Measurements from ENCODE around the gene PRSS16. TPM values are rescaled to one million over a fixed set of nuclear protein-coding genes. Genes with fewer than 3 reads are reported as not detected.
"Not testable (repeated sequence)": the region's sequence is repeated elsewhere in the genome, so short reads cannot be mapped to it uniquely, and the experiment has no call there.

PRSS16 gene
- polyA plus RNA-seq, 1 experiment = 0.02 TPM

DNA sequence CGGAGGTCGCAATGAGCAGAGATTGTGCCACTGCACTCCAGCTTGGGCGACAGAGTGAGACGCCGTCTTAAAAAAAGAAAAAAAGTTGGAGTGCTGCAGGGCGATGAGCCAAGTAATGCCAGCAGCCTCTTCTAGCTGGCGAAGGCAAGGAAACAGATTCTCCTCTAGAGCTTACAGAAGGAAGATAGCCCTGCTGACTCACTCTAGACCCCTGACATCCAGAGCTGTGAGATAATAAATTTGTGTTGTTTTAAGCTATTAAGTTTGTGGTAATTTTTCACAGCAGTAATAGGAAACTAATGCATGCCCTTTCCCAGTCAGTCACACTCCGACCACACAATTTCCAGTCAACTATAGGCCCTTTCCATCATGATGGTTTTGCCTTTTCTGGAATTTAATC is 16.4 kb downstream of the PRSS16 start:
- Histone ChIP-seq H3K9me3 (ENCODE audit: control insufficient read depth, insufficient read depth, low read length) (no peaks in the 10 kb centered on the region; the same call in 1 of the 2 replicates), H3K27me3 (ENCODE audit: control insufficient read depth, insufficient read depth, low read length) (peaks cover 2% of the 10 kb centered on the region), H3K4me3 (ENCODE audit: low read depth, low read length) (no peak overlapping the region), H3K27ac (ENCODE audit: low read depth, low read length) (no peak overlapping the region)
- DNase-seq (ENCODE audit: low read depth, low spot score) = no peak
- TF ChIP-seq, protein P1, sequence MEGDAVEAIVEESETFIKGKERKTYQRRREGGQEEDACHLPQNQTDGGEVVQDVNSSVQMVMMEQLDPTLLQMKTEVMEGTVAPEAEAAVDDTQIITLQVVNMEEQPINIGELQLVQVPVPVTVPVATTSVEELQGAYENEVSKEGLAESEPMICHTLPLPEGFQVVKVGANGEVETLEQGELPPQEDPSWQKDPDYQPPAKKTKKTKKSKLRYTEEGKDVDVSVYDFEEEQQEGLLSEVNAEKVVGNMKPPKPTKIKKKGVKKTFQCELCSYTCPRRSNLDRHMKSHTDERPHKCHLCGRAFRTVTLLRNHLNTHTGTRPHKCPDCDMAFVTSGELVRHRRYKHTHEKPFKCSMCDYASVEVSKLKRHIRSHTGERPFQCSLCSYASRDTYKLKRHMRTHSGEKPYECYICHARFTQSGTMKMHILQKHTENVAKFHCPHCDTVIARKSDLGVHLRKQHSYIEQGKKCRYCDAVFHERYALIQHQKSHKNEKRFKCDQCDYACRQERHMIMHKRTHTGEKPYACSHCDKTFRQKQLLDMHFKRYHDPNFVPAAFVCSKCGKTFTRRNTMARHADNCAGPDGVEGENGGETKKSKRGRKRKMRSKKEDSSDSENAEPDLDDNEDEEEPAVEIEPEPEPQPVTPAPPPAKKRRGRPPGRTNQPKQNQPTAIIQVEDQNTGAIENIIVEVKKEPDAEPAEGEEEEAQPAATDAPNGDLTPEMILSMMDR (IDR thresholded peaks at IDR 0.05; ENCODE audit: low read depth, low read length) = no peak
- CTCF ChIA-PET = no interaction called here
- POLR2A ChIA-PET = no interaction called here

DNA sequence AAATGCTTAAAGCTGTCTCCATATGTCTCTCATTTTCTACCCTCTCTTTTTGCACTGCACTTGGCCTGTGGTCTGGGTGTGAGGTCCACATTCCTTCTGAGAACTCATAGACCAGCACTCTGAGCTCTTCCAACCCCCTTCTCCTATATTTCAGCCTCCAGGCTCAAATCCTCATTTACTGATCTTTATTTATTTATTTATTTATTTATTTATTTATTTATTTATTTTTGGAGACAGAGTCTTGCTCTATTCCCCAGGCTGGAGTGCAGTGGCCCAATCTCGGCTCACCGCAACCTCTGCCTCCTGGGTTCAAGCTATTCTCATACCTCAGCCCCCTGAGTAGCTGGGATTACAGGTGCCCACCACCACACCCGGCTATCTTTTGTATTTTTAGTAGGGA is 19.5 kb downstream of the PRSS16 start:
- H3K27me3 ChIP-seq (ENCODE audit: control insufficient read depth, insufficient read depth, low read length); CTCF ChIA-PET; H3K9me3 ChIP-seq (ENCODE audit: control insufficient read depth, insufficient read depth, low read length); H3K4me3 ChIP-seq (ENCODE audit: low read depth, low read length); POLR2A ChIA-PET; H3K27ac ChIP-seq (ENCODE audit: low read depth, low read length); DNase-seq (ENCODE audit: low read depth, low spot score): not testable (repeated sequence)

DNA sequence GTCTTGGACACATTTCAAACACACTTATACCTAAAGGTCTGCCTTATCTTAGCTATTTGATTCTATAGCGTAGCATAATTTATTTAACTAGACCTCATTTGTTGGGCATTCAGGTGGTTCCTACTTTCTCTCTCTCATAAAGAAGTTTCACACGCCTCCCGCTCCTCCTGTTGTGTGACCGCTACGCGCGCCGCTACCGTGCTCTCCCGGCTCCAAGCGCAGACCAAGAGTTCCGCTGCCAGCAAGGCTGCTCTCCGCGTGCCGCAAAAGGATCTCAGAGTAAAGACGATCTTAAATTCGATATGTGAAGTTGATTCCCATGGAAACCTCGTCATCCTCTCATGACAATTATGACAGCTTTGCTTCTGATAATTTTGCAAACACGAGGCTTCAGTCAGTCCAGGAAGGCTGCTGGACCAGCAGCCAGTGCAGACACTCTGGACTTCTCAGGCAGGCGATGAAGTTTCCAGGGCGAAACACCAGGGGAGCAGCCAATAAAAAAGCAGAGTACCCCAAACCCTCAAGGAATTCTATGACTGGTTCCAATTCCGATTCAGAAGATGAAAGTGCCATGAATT is 20.4 kb downstream of the PRSS16 start:
- peaks cover 2% of the 10 kb centered on the region for H3K27me3 ChIP-seq (ENCODE audit: control insufficient read depth, insufficient read depth, low read length)
- POLR2A ChIA-PET = no interaction called here
- H3K4me3 ChIP-seq (ENCODE audit: low read depth, low read length) = no peak overlapping the region
- no peaks in the 10 kb centered on the region; the same call in 1 of the 2 replicates for H3K9me3 ChIP-seq (ENCODE audit: control insufficient read depth, insufficient read depth, low read length)
- DNase-seq (ENCODE audit: low read depth, low spot score) = no peak
- CTCF ChIA-PET = no interaction called here
- TF ChIP-seq, protein P1 (IDR thresholded peaks at IDR 0.05; ENCODE audit: low read depth, low read length) = no peak
- no peak overlapping the region for H3K27ac ChIP-seq (ENCODE audit: low read depth, low read length)

DNA sequence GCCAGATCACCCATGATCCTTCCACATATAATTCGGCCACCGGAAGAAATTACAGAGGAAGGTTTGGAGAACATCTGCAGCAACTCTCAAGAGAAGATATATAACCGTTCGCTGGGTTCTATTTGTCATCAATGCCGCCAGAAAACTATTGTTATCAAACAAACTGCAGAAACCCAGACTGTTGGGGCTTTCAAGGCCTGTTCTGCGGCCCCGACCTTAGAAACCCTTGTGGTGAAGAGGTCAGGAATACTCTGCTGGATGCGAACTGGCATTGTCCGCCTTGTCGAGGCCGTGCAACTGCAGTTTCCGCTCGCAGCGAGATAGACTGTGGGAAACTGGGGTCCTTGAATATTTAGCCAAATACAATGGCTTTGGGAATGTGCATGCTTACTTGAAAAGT is 21.3 kb downstream of the PRSS16 start:
- DNase-seq (ENCODE audit: low read depth, low spot score) = no peak
- Histone ChIP-seq H3K4me3 (ENCODE audit: low read depth, low read length) (no peak overlapping the region), H3K9me3 (ENCODE audit: control insufficient read depth, insufficient read depth, low read length) (no peaks in the 10 kb centered on the region; the same call in 1 of the 2 replicates), H3K27me3 (ENCODE audit: control insufficient read depth, insufficient read depth, low read length) (no peaks in the 10 kb centered on the region), H3K27ac (ENCODE audit: low read depth, low read length) (no peak overlapping the region)
- CTCF ChIA-PET = no interaction called here
- POLR2A ChIA-PET = no interaction called here
- TF ChIP-seq, protein P1 (IDR thresholded peaks at IDR 0.05; ENCODE audit: low read depth, low read length) = no peak

DNA sequence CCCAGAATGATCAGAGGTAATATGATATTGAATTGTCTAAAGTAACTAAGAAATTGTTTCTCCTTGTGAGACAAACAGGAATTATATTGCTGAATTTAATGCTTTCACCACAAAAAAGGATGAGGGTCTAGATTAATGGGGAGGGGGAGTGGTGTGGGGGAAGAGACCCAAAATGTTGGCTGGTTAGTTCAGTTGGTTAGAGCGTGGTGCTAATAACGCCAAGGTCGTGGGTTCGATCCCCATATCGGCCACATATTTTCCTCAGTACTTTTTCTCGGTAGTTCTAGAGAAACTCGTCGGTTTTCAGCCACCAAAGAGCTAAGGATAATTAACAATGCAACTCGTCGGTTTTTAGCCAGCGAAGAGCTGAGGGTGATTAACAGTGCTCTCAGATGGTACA is 26.3 kb downstream of the PRSS16 start:
- no peak for DNase-seq (ENCODE audit: low read depth, low spot score)
- ChIA-PET POLR2A (no interaction called here), CTCF (interaction anchor here (1.3 kb wide), 1 partner anchor 479 kb away, joined by 3 read pairs; no protein-coding TSS in a partner anchor)
- no peaks in the 10 kb centered on the region; the same call in 1 of the 2 replicates for H3K9me3 ChIP-seq (ENCODE audit: control insufficient read depth, insufficient read depth, low read length)
- TF ChIP-seq, protein P1 (IDR thresholded peaks at IDR 0.05; ENCODE audit: low read depth, low read length) = no peak
- H3K4me3 ChIP-seq (ENCODE audit: low read depth, low read length) = no peak overlapping the region
- no peaks in the 10 kb centered on the region for H3K27me3 ChIP-seq (ENCODE audit: control insufficient read depth, insufficient read depth, low read length)
- H3K27ac ChIP-seq (ENCODE audit: low read depth, low read length) = no peak overlapping the region
